Spleen (tissue), 11 donors: ENCODE data around the gene ADD2. TPM values are rescaled to one million over a fixed set of nuclear protein-coding genes. Genes with fewer than 3 reads are reported as not detected.
"Not testable (repeated sequence)": the region's sequence is repeated elsewhere in the genome, so short reads cannot be mapped to it uniquely, and the experiment has no call there.

Experiments
- DNase-seq: peaks from one replicate; pipeline ENCODE4 v3.0.0-alpha.2; 2020
- H3K27ac ChIP-seq, 8 donors: fragments of 200-600 bp; sonication (generic) in 7 of 8; 1 replicate in 4 of 8; 2 replicates in 4 of 8; pipeline versions ENCODE4 v1.5.0 to v1.8.0; 2016 to 2021; ENCODE audit warnings: inconsistent platforms in 4 of 8, mild to moderate bottlenecking in 4 of 8, moderate library complexity in 1 of 8
- H3K27me3 ChIP-seq, 7 donors: fragments of 200-600 bp; sonication (generic) in 6 of 7; replicated peaks in 1 of 7; 1 replicate in 4 of 7; 2 replicates in 3 of 7; pipeline versions ENCODE4 v1.5.0 to v1.8.0; 2016 to 2021; ENCODE audit warnings: inconsistent platforms in 3 of 7, mild to moderate bottlenecking in 1 of 7
- H3K36me3 ChIP-seq, 6 donors: fragments of 200-600 bp; sonication (generic) in 5 of 6; 1 replicate in 4 of 6; 2 replicates in 2 of 6; pipeline versions ENCODE4 v1.5.0 to v1.8.0; 2016 to 2021; ENCODE audit warnings: inconsistent platforms in 2 of 6
- H3K4me1 ChIP-seq, 6 donors: fragments of 200-600 bp; sonication (generic) in 5 of 6; 1 replicate in 3 of 6; 2 replicates in 3 of 6; pipeline versions ENCODE4 v1.5.0 to v1.8.0; 2016 to 2021; ENCODE audit warnings: inconsistent platforms in 3 of 6
- H3K4me3 ChIP-seq, 8 donors: fragments of 200-600 bp; sonication (generic) in 7 of 8; 1 replicate in 4 of 8; 2 replicates in 4 of 8; pipeline versions ENCODE4 v1.5.0 to v1.8.0; 2016 to 2021; ENCODE audit warnings: inconsistent platforms in 4 of 8, mild to moderate bottlenecking in 4 of 8, moderate library complexity in 2 of 8
- H3K9me3 ChIP-seq, 8 donors: fragments of 200-600 bp; sonication (generic) in 7 of 8; 1 replicate in 4 of 8; 2 replicates in 4 of 8; pipeline versions ENCODE4 v1.5.0 to v1.8.0; 2016 to 2021; ENCODE audit warnings: inconsistent platforms in 4 of 8
- CTCF ChIP-seq, 11 experiments: fragments of 200-600 bp in 7 of 11; fragments of 450-650 bp in 4 of 11; sonication (generic) in 4 of 11; IDR thresholded peaks in 8 of 11; conservative IDR thresholded peaks in 3 of 11; 1 replicate in 7 of 11; 2 replicates in 4 of 11; pipeline versions ENCODE4 v1.4.0 to v1.8.0; 2016 to 2021; ENCODE audit warnings: antibody characterized with exemption in 11 of 11, inconsistent platforms in 4 of 11, mild to moderate bottlenecking in 1 of 11
- POLR2A ChIP-seq, 3 donors: fragments of 450-650 bp; IDR thresholded peaks; one replicate each; pipeline ENCODE4 v1.5.1; 2017; ENCODE audit warnings: antibody characterized with exemption in 3 of 3, mild to moderate bottlenecking in 1 of 3
- POLR2AphosphoS5 ChIP-seq, 3 donors: sonication (generic); formaldehyde crosslinking; IDR thresholded peaks; one replicate each; pipeline ENCODE4 v1.5.1; 2017; ENCODE audit warnings: antibody characterized with exemption in 3 of 3
- WGBS, 5 donors: extraction: QIAGEN DNeasy Blood & Tissue Kit in 3 of 5; methylation state at CpG; one replicate each; pipeline versions ENCODE4 v1.1.5 to v1.1.7; 2013 to 2018; 5-methylcytosine and 5-hydroxymethylcytosine counted together
- intact Hi-C: fragments of 100-400 bp; cut with DNase I; formaldehyde crosslinking; loops from one replicate; pipeline ENCODE4 v1.15.0; 2023; ENCODE audit warnings: low total_unique reads
- polyA plus RNA-seq, 3 donors: library from polyadenylated mRNA; stranded (reverse); fragments of 200-250 nt; gene quantifications; one replicate each; pipeline ENCODE4 v1.2.1, GENCODE V29; 2013
- total RNA-seq, 7 donors: library from RNA; depleted of rRNA in 3 of 7; stranded (reverse); fragments of >200 nt in 3 of 7; fragmentation: NEBNext Ultra II Directional in 4 of 7; extraction: Animal tissue kit (Norgen Biotek cat#: 25700) in 4 of 7; gene quantifications; one replicate each; pipeline versions ENCODE4 v1.1.0 to v1.2.1, GENCODE V29; 2016 to 2021
- donor health status: healthy with polysubstance abuse.
- donor health status: DM: no; HTN: no; CAD: no; lungs with moderate emphysema.
- donor health status: DM: no; HTN: no; CAD: no.
- donor health status: Bipolar disorder and iron deficiency.
- donor health status: healthy.
- donor health status: DM: no; HTN: no; CAD: no.
- donor health status: DM: yes; HTN: yes; CAD: no.

Gene ADD2
- total and polyA plus RNA-seq, 10 donors = 0.47 to 7.1 (median 3.8) TPM

GRCh38 chr2:70656421-70657010 lies 111.5 kb downstream of the ADD2 start:
- Histone ChIP-seq H3K27me3 (peaks cover 0 to 33% (median 3%) of the 10 kb centered on the region in 7 donors), H3K36me3 (no peaks in the 10 kb centered on the region), H3K27ac (no peak overlapping the region), H3K4me1 (no peaks in the 10 kb centered on the region), H3K4me3 (no peak overlapping the region), H3K9me3 (peaks cover 0 to 9% (median 0%) of the 10 kb centered on the region in 8 donors)
- 57 to 68% (median 64%) methylated on average over 11 of the region's 11 CpGs for WGBS, 5 donors
- no peak for TF ChIP-seq CTCF (IDR thresholded peaks at IDR 0.05 in 8 of 11, conservative IDR thresholded peaks at IDR 0.05 in 3 of 11)
- no peak for TF ChIP-seq POLR2AphosphoS5 (IDR thresholded peaks at IDR 0.05)
- no peak for TF ChIP-seq POLR2A (IDR thresholded peaks at IDR 0.05)
- intact Hi-C loops = no loop called here
- DNase-seq = no peak

GRCh38 chr2:70655786-70656185 lies 112.2 kb downstream of the ADD2 start:
- H3K9me3 ChIP-seq = peaks cover 0 to 11% (median 0%) of the 10 kb centered on the region in 8 donors
- intact Hi-C loops = no loop called here
- no peaks in the 10 kb centered on the region for H3K36me3 ChIP-seq
- no peak overlapping the region for H3K4me3 ChIP-seq
- peaks cover 0 to 34% (median 3%) of the 10 kb centered on the region in 7 donors for H3K27me3 ChIP-seq
- H3K27ac ChIP-seq = no peak overlapping the region
- DNase-seq = no peak
- TF ChIP-seq CTCF (IDR thresholded peaks at IDR 0.05 in 8 of 11, conservative IDR thresholded peaks at IDR 0.05 in 3 of 11) = no peak
- no peak for TF ChIP-seq POLR2AphosphoS5 (IDR thresholded peaks at IDR 0.05)
- no peak for TF ChIP-seq POLR2A (IDR thresholded peaks at IDR 0.05)
- no peaks in the 10 kb centered on the region for H3K4me1 ChIP-seq
- WGBS, 5 donors = 69 to 85% (median 82%) methylated on average over 4 of the region's 4 CpGs

GRCh38 chr2:70655211-70655610 lies 112.8 kb downstream of the ADD2 start:
- 33 to 49% (median 47%) methylated on average over 4 to 6 of the region's 6 CpGs for WGBS, 5 donors
- Histone ChIP-seq H3K9me3 (peaks cover 0 to 11% (median 0%) of the 10 kb centered on the region in 8 donors), H3K27me3 (peaks cover 0 to 38% (median 3%) of the 10 kb centered on the region in 7 donors)
- H3K27ac ChIP-seq, H3K36me3 ChIP-seq, H3K4me1 ChIP-seq, H3K4me3 ChIP-seq, intact Hi-C loops, DNase-seq: not testable (repeated sequence)
- peak in 3 of 11 experiments; percentile 5 to 34 (median 21) for TF ChIP-seq CTCF (IDR thresholded peaks at IDR 0.05 in 8 of 11, conservative IDR thresholded peaks at IDR 0.05 in 3 of 11)

- Histone ChIP-seq H3K36me3 (no peaks in the 10 kb centered on the region), H3K9me3 (peaks cover 0 to 11% (median 0%) of the 10 kb centered on the region in 8 donors), H3K27me3 (peaks cover 0 to 38% (median 3%) of the 10 kb centered on the region in 7 donors), H3K27ac (no peak overlapping the region), H3K4me1 (no peaks in the 10 kb centered on the region), H3K4me3 (no peak overlapping the region)
- DNase-seq = no peak
- no peak for TF ChIP-seq CTCF (IDR thresholded peaks at IDR 0.05 in 8 of 11, conservative IDR thresholded peaks at IDR 0.05 in 3 of 11)
- intact Hi-C loops = no loop called here
- 82 to 98% (median 93%) methylated on average over 2 of the region's 2 CpGs for WGBS, 5 donors
Observed at GRCh38 chr2:70651727-70652126, 116.3 kb downstream of the ADD2 start.
